ENCODE measurements around the gene PLCXD1. TPM values are rescaled to one million over a fixed set of nuclear protein-coding genes. Genes with fewer than 3 reads are reported as not detected.

Gene PLCXD1
- total and polyA plus RNA-seq, 4 donors = 13.4 to 41.5 (median 28.2) TPM

DNA sequence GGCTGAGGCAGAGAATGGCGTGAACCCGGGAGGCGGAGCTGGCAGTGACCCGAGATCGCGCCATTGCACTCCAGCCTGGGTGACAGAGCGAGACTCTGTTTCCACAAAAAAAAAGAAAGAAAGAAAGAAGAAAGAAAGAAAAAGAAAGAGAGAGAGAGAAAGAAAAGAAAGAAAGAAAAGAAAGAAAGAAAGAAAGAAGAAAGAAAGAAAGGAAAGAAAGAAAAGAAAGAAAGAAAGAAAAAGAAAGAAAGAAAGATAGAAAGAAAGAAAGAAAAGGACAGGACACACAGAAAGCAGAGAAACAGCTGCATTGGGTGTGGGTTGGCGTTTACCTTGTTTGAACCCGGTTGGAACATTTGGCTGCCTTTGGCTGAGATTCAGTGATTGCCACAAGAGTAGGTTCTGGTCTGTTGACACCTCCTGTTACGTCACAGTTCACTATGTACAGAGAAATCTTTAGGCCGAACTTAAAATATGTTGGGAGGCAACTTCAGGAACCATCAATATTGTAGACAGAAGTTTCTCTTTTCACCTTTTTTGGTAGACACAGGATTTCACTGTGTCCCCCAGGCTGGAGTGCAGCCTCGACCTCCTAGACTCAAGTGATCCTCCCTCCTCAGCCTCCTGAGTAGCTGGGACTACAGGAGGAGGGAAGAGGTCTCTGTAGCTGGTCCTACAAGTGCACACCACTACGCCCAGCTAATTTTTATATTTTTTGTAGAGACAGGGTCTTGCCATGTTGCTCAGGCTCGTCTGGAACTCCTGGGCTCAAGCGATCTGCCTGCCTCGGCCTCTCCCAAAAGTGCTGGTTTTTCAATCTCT lies 16.3 kb upstream of the PLCXD1 start:
- Histone ChIP-seq H3K9me3 (ENCODE audit: control insufficient read depth in 4 of 4, insufficient read depth in 3 of 4, low read length in 3 of 4) (no peaks in the 10 kb centered on the region), H3K27me3 (ENCODE audit: control insufficient read depth in 3 of 3, insufficient read depth in 3 of 3, low read length in 2 of 3) (no peaks in the 10 kb centered on the region), H3K27ac (ENCODE audit: low read depth in 1 of 2, low read length in 1 of 2) (peak overlapping the region in 1 of 2 donors; percentile 47), H3K4me1 (ENCODE audit: control insufficient read depth in 5 of 5, insufficient read depth in 5 of 5, low read length in 5 of 5) (peaks cover 0 to 5% (median 0%) of the 10 kb centered on the region in 5 donors), H3K36me3 (ENCODE audit: control insufficient read depth in 4 of 4, insufficient read depth in 4 of 4, low read length in 4 of 4) (no peaks in the 10 kb centered on the region), H3K9ac (ENCODE audit: insufficient read depth in 1 of 2, low read length in 2 of 2) (no peak overlapping the region), H3K4me3 (no peak overlapping the region)
- no peak for ATAC-seq (ENCODE audit: insufficient read depth, low FRiP score)
- TF ChIP-seq, protein P1, sequence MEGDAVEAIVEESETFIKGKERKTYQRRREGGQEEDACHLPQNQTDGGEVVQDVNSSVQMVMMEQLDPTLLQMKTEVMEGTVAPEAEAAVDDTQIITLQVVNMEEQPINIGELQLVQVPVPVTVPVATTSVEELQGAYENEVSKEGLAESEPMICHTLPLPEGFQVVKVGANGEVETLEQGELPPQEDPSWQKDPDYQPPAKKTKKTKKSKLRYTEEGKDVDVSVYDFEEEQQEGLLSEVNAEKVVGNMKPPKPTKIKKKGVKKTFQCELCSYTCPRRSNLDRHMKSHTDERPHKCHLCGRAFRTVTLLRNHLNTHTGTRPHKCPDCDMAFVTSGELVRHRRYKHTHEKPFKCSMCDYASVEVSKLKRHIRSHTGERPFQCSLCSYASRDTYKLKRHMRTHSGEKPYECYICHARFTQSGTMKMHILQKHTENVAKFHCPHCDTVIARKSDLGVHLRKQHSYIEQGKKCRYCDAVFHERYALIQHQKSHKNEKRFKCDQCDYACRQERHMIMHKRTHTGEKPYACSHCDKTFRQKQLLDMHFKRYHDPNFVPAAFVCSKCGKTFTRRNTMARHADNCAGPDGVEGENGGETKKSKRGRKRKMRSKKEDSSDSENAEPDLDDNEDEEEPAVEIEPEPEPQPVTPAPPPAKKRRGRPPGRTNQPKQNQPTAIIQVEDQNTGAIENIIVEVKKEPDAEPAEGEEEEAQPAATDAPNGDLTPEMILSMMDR (IDR thresholded peaks at IDR 0.05; ENCODE audit: control extremely low read depth, extremely low read depth) = no peak
- no peak for DNase-seq
- WGBS, 2 donors = 77% methylated on average over 16 of the region's 16 CpGs

DNA sequence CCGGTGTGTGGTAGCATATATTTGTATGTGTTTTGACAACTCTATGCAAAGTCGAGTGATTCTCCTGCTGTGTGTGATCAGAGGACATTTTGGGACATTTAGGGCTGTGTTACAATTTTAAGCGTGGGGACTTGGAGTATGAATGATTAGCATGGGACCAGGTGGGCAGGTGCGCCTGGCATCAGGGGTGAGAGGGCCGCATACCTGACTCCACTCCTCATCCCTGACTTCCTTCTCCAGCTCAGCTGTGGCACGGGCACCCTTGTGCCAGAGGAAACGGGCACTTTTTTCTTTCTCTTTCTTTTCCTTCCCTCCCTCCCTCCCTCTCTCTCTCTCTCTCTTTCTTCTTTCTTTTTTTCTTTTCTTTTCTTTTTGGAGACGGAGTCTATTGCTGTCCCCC lies 15.7 kb upstream of the PLCXD1 start:
- Histone ChIP-seq H3K9me3 (ENCODE audit: control insufficient read depth in 4 of 4, insufficient read depth in 3 of 4, low read length in 3 of 4) (no peaks in the 10 kb centered on the region), H3K27me3 (ENCODE audit: control insufficient read depth in 3 of 3, insufficient read depth in 3 of 3, low read length in 2 of 3) (no peaks in the 10 kb centered on the region), H3K27ac (ENCODE audit: low read depth in 1 of 2, low read length in 1 of 2) (no peak overlapping the region), H3K4me1 (ENCODE audit: control insufficient read depth in 5 of 5, insufficient read depth in 5 of 5, low read length in 5 of 5) (peaks cover 0 to 5% (median 0%) of the 10 kb centered on the region in 5 donors), H3K4me3 (no peak overlapping the region), H3K36me3 (ENCODE audit: control insufficient read depth in 4 of 4, insufficient read depth in 4 of 4, low read length in 4 of 4) (no peaks in the 10 kb centered on the region), H3K9ac (ENCODE audit: insufficient read depth in 1 of 2, low read length in 2 of 2) (no peak overlapping the region)
- no peak for ATAC-seq (ENCODE audit: insufficient read depth, low FRiP score)
- 75% methylated on average over 8 of the region's 8 CpGs for WGBS, 2 donors
- no peak for DNase-seq
- TF ChIP-seq, protein P1 (IDR thresholded peaks at IDR 0.05; ENCODE audit: control extremely low read depth, extremely low read depth) = no peak

DNA sequence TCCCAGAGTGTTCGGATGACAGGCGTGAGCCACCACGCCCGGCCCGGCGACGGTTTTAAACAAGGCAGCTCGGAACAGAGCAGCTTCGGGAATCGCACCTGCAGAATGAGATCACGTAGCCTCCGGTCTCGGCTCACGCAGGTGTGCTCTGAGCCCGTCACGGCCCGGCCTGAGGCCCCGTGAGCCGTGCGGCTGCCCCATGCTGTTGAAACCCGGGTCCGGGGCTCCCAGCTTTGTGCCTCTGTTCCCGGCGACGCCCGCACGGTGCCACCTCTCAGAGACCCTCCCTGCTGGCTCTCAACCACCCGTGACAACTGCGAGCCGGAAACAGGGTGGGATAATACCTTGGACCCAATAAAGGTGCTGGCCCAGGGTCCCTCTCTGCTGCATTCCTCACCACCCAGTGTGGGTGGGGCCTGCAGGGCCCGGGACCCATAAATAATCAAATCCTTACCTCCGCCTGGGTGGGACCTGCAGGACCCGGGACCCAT lies 13.4 kb upstream of the PLCXD1 start:
- no peaks in the 10 kb centered on the region for H3K36me3 ChIP-seq (ENCODE audit: control insufficient read depth in 4 of 4, insufficient read depth in 4 of 4, low read length in 4 of 4)
- TF ChIP-seq, protein P1 (IDR thresholded peaks at IDR 0.05; ENCODE audit: control extremely low read depth, extremely low read depth) = no peak
- no peaks in the 10 kb centered on the region for H3K9me3 ChIP-seq (ENCODE audit: control insufficient read depth in 4 of 4, insufficient read depth in 3 of 4, low read length in 3 of 4)
- WGBS, 2 donors = 90 to 93% methylated on average over 33 of the region's 33 CpGs
- no peak overlapping the region for H3K27ac ChIP-seq (ENCODE audit: low read depth in 1 of 2, low read length in 1 of 2)
- H3K4me1 ChIP-seq (ENCODE audit: control insufficient read depth in 5 of 5, insufficient read depth in 5 of 5, low read length in 5 of 5) = peaks cover 0 to 3% (median 0%) of the 10 kb centered on the region in 5 donors
- H3K9ac ChIP-seq (ENCODE audit: insufficient read depth in 1 of 2, low read length in 2 of 2) = no peak overlapping the region
- ATAC-seq (ENCODE audit: insufficient read depth, low FRiP score) = no peak
- no peak overlapping the region for H3K4me3 ChIP-seq
- no peak for DNase-seq
- no peaks in the 10 kb centered on the region for H3K27me3 ChIP-seq (ENCODE audit: control insufficient read depth in 3 of 3, insufficient read depth in 3 of 3, low read length in 2 of 3)
